Right lobe of liver (tissue), 4 donors: ENCODE results near the gene ACTN4.

Source experiments
- POLR2A ChIP-seq: fragments of 450-650 bp; IDR thresholded peaks from one replicate; pipeline ENCODE4 v1.6.1; 2017; ENCODE audit warnings: antibody characterized with exemption, mild to moderate bottlenecking
- TF ChIP-seq, protein P1 (sequence below), 4 donors: fragments of 200-600 bp in 3 of 4; fragments of 450-650 bp in 1 of 4; IDR thresholded peaks; one replicate each; pipeline versions ENCODE4 v1.5.1 to v1.8.0; 2016 to 2022; ENCODE audit warnings: antibody characterized with exemption in 4 of 4, mild to moderate bottlenecking in 2 of 4
- donor health status: DM: no; HTN: no; CAD: no.
- donor health status: DM: no; HTN: no; CAD: no.
- donor health status: DM: no; HTN: yes; CAD: no.

GRCh38 chr19:38720559-38721236 lies 73.2 kb downstream of the ACTN4 start:
- TF ChIP-seq POLR2A, result no peak
- TF ChIP-seq, protein P1, sequence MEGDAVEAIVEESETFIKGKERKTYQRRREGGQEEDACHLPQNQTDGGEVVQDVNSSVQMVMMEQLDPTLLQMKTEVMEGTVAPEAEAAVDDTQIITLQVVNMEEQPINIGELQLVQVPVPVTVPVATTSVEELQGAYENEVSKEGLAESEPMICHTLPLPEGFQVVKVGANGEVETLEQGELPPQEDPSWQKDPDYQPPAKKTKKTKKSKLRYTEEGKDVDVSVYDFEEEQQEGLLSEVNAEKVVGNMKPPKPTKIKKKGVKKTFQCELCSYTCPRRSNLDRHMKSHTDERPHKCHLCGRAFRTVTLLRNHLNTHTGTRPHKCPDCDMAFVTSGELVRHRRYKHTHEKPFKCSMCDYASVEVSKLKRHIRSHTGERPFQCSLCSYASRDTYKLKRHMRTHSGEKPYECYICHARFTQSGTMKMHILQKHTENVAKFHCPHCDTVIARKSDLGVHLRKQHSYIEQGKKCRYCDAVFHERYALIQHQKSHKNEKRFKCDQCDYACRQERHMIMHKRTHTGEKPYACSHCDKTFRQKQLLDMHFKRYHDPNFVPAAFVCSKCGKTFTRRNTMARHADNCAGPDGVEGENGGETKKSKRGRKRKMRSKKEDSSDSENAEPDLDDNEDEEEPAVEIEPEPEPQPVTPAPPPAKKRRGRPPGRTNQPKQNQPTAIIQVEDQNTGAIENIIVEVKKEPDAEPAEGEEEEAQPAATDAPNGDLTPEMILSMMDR (IDR thresholded peaks at IDR 0.05), result no peak
